Heart left ventricle (tissue), 16 donors: ENCODE measurements around the gene WBP2NL. TPM values are rescaled to one million over a fixed set of nuclear protein-coding genes. Genes with fewer than 3 reads are reported as not detected.

Experiments used
- ATAC-seq, 4 donors: fragments of 200-7000 bp; cut with Tn5 transposase; one replicate each; pipeline ENCODE4 v1.9.1; 2020 to 2022; ENCODE audit warnings: moderate library complexity in 4 of 4, mild to moderate bottlenecking in 3 of 4, moderate number of reproducible peaks in 1 of 4
- DNase-seq, 5 donors: peaks; one replicate each; pipeline ENCODE4 v3.0.0-alpha.2; 2020
- H3K27ac ChIP-seq, 12 donors: fragments of 200-600 bp; sonication (generic) in 4 of 12; one replicate each; pipeline versions ENCODE4 v1.5.0 to v1.8.0; 2016 to 2022; ENCODE audit warnings: mild to moderate bottlenecking in 2 of 12
- H3K27me3 ChIP-seq, 9 donors: fragments of 200-600 bp; sonication (generic) in 2 of 9; one replicate each; pipeline versions ENCODE4 v1.5.1 to v1.8.0; 2016 to 2022; ENCODE audit warnings: mild to moderate bottlenecking in 3 of 9
- H3K36me3 ChIP-seq, 9 donors: fragments of 200-600 bp; sonication (generic) in 2 of 9; one replicate each; pipeline versions ENCODE4 v1.5.0 to v1.8.0; 2018 to 2022; ENCODE audit warnings: mild to moderate bottlenecking in 2 of 9
- H3K4me1 ChIP-seq, 12 donors: fragments of 200-600 bp; sonication (generic) in 4 of 12; one replicate each; pipeline versions ENCODE4 v1.5.0 to v1.8.0; 2016 to 2022; ENCODE audit warnings: mild to moderate bottlenecking in 3 of 12
- H3K4me3 ChIP-seq, 12 donors: fragments of 200-600 bp; sonication (generic) in 4 of 12; one replicate each; pipeline versions ENCODE4 v1.5.0 to v1.8.0; 2017 to 2022; ENCODE audit warnings: mild to moderate bottlenecking in 9 of 12, moderate library complexity in 4 of 12
- H3K9me3 ChIP-seq, 12 donors: fragments of 200-600 bp; sonication (generic) in 4 of 12; one replicate each; pipeline versions ENCODE4 v1.5.0 to v1.8.0; 2016 to 2022; ENCODE audit warnings: mild to moderate bottlenecking in 1 of 12
- CTCF ChIP-seq, 12 donors: fragments of 200-600 bp; sonication (generic) in 4 of 12; IDR thresholded peaks; one replicate each; pipeline versions ENCODE4 v1.5.0 to v1.8.0; 2018 to 2022; ENCODE audit warnings: antibody characterized with exemption in 12 of 12, mild to moderate bottlenecking in 5 of 12
- POLR2A ChIP-seq, 2 donors: fragments of 450-650 bp; IDR thresholded peaks; one replicate each; pipeline ENCODE4 v1.6.1; 2017; ENCODE audit warnings: antibody characterized with exemption in 2 of 2, mild to moderate bottlenecking in 2 of 2, moderate library complexity in 2 of 2
- WGBS, 4 donors: extraction: QIAGEN DNeasy Blood & Tissue Kit in 2 of 4; methylation state at CpG; one replicate each; pipeline versions ENCODE4 v1.1.5 to v1.1.7; 2013 to 2018; 5-methylcytosine and 5-hydroxymethylcytosine counted together
- intact Hi-C, 10 donors: fragments of 100-400 bp; cut with DNase I; formaldehyde crosslinking; loops; one replicate each; pipeline versions ENCODE4 v1.11.1 to v1.14.2; 2022
- polyA plus RNA-seq, 2 donors: library from polyadenylated mRNA; stranded (reverse); fragments of 200-250 nt; gene quantifications; one replicate each; pipeline ENCODE4 v1.2.3, GENCODE V29; 2013
- total RNA-seq, 9 donors: library from RNA; depleted of rRNA in 2 of 9; stranded (reverse); fragments of >200 nt in 2 of 9; fragmentation: NEBNext Ultra II Directional in 3 of 9; extraction: Animal tissue kit (Norgen Biotek cat#: 25700) in 3 of 9; gene quantifications; one replicate each; pipeline versions ENCODE4 v1.1.0 to v1.2.4, GENCODE V29; 2016 to 2023
- donor health status: ischemic (EF 13 %, LVEDD 7.1; RV severe dilation, severe dysfunction).
- donor health status: healthy with polysubstance abuse.
- donor health status: DM: no; HTN: yes; CAD: no.
- donor health status: DM: no; HTN: no; CAD: no.
- donor health status: ischemic (EF 25% LVEDD 6.9; RV normal size, moderate dysfunction).
- donor health status: ischemic (EF 25% LVEDD 5.7; RV mildly dilated, moderate dysfunction).
- donor health status: healthy.
- donor health status: DM: yes; HTN: yes; CAD: no.
- donor health status: ischemic (EF 35%, LVEDD 5.7; RV mildly dilated, moderate dysfunction).
- donor health status: nonischemic (EF 11% LVEDD 7.7; RV severe dilation, severe dysfunction).
- donor health status: DM: yes; HTN: yes; CAD: no.
- donor health status: PGD.
- donor health status: ischemic (EF 29% LVEDD 5.4; RV normal size, mild dysfunction).
- donor health status: nonischemic (EF 23%, LVEDD 6.1; RV moderate dilation, normal function).

WBP2NL gene
- total and polyA plus RNA-seq, 11 donors: 0.11 to 1.1 (median 0.38) TPM; not detected in 1

GRCh38 chr22:42061041-42061440 is 62.5 kb downstream of the WBP2NL start:
- Histone ChIP-seq H3K27me3 (no peaks in the 10 kb centered on the region), H3K27ac (no peak overlapping the region), H3K4me3 (no peak overlapping the region), H3K9me3 (peaks cover 0 to 16% (median 11%) of the 10 kb centered on the region in 12 donors), H3K4me1 (no peaks in the 10 kb centered on the region), H3K36me3 (peaks cover 0 to 75% (median 51%) of the 10 kb centered on the region in 9 donors)
- intact Hi-C loops: loop anchor here in 1 of 10 donors (10.0 kb wide), 1 partner anchor 56 kb away; no protein-coding TSS in a partner anchor
- WGBS, 4 donors: 90 to 97% (median 95%) methylated on average over 7 of the region's 7 CpGs
- no peak for TF ChIP-seq POLR2A (IDR thresholded peaks at IDR 0.05)
- no peak for TF ChIP-seq CTCF (IDR thresholded peaks at IDR 0.05)
- no peak for ATAC-seq
- no peak for DNase-seq

- intact Hi-C loops: loop anchor here in 1 of 10 donors (10.0 kb wide), 1 partner anchor 58 kb away; no protein-coding TSS in a partner anchor
- WGBS, 4 donors: 92 to 99% (median 96%) methylated on average over 6 to 10 of the region's 10 CpGs
- peaks cover 0 to 91% (median 62%) of the 10 kb centered on the region in 9 donors for H3K36me3 ChIP-seq
These were observed 64.0 kb downstream of the WBP2NL start for GRCh38 chr22:42062506-42063170.

GRCh38 chr22:42064629-42065028 is 66.0 kb downstream of the WBP2NL start:
- 90 to 100% (median 92%) methylated on average over 1 of the region's 1 CpG for WGBS, 4 donors
- ATAC-seq: no peak
- H3K4me3 ChIP-seq: no peak overlapping the region

More at GRCh38 chr22:42062506-42063170, 64.0 kb downstream of the WBP2NL start:
- H3K4me1 ChIP-seq: no peaks in the 10 kb centered on the region
- H3K9me3 ChIP-seq: peaks cover 0 to under 1% (median 0%) of the 10 kb centered on the region in 12 donors
- TF ChIP-seq CTCF (IDR thresholded peaks at IDR 0.05): no peak
- no peak for TF ChIP-seq POLR2A (IDR thresholded peaks at IDR 0.05)
- no peak overlapping the region for H3K27ac ChIP-seq
- no peak overlapping the region for H3K4me3 ChIP-seq
- no peaks in the 10 kb centered on the region for H3K27me3 ChIP-seq
- DNase-seq (no peak), ATAC-seq (no peak)

More at GRCh38 chr22:42064629-42065028, 66.0 kb downstream of the WBP2NL start:
- no peak for DNase-seq
- peaks cover 0 to 92% (median 60%) of the 10 kb centered on the region in 9 donors for H3K36me3 ChIP-seq
- H3K27ac ChIP-seq: no peak overlapping the region
- H3K9me3 ChIP-seq: no peaks in the 10 kb centered on the region
- peaks cover 0 to 14% (median 1%) of the 10 kb centered on the region in 12 donors for H3K4me1 ChIP-seq
- intact Hi-C loops: loop anchor here in 1 of 10 donors (10.0 kb wide), 1 partner anchor 60 kb away; no protein-coding TSS in a partner anchor
- no peak for TF ChIP-seq CTCF (IDR thresholded peaks at IDR 0.05)
- no peak for TF ChIP-seq POLR2A (IDR thresholded peaks at IDR 0.05)
- H3K27me3 ChIP-seq: no peaks in the 10 kb centered on the region
